HCT116 (cell line): ENCODE measurements around the gene ZAP70. TPM values are rescaled to one million over a fixed set of nuclear protein-coding genes. Genes with fewer than 3 reads are reported as not detected.

ENCODE experiments used
- ATAC-seq: fragments of 200-7000 bp; cut with Tn5 transposase; 2 replicates; pipeline ENCODE4 v1.9.1; 2020; ENCODE audit warnings: mild to moderate bottlenecking, moderate library complexity
- BruUV-seq: library from RNA; stranded (reverse); fragments of 400-500 nt; replicated peaks from 2 replicates; lab custom pipeline; 2021; lab: Mats Ljungman, UMichigan
- CTCF ChIA-PET: fragments of 300-600 bp; sonication (Branson Sonifier 250); formaldehyde crosslinking; loops from one replicate; lab custom pipeline; 2021; ENCODE audit warnings: antibody characterized with exemption; lab: Charles Lee
- POLR2A ChIA-PET: fragments of 300-600, 350-600 bp; sonication (Branson Sonifier 250); formaldehyde crosslinking; loops from one replicate; lab custom pipeline; 2021; ENCODE audit warnings: antibody characterized with exemption; lab: Charles Lee
- RAD21 ChIA-PET, 2 experiments: fragments of 300-600 bp; sonication (Branson Sonifier 250); formaldehyde crosslinking; loops; one replicate each; lab custom pipeline; 2023; ENCODE audit warnings: low total read pairs in 2 of 2; ENCODE audit not compliant: uncharacterized antibody in 2 of 2, unreplicated experiment in 2 of 2, low non-redundant PET in 1 of 2; lab: Charles Lee
- DNase-seq: peaks from one replicate; pipeline ENCODE4 v3.0.0-alpha.2; 2010; ENCODE audit warnings: low read depth, low spot score
- H2AFZ ChIP-seq: fragments of 200-600 bp; shearing (Covaris generic), sonication (generic); 2 replicates; pipeline ENCODE4 v1.6.1; 2017; ENCODE audit warnings: low read depth, mixed run types, mixed read lengths, antibody characterized with exemption, low read length; ENCODE audit not compliant: poor library complexity, severe bottlenecking
- H3K27ac ChIP-seq: 2 replicates; pipeline ENCODE4 v1.5.1; 2012; ENCODE audit warnings: low read depth, low read length
- H3K27me3 ChIP-seq: fragments of 200-600 bp; sonication (generic); 2 replicates; pipeline ENCODE4 v1.6.1; 2016; ENCODE audit warnings: mixed run types, low read length, mixed read lengths; ENCODE audit not compliant: insufficient read depth
- H3K36me3 ChIP-seq, 2 experiments: fragments of 200-500 bp in 1 of 2; fragments of 200-600 bp in 1 of 2; sonication (Bioruptor generic) in 1 of 2; sonication (generic) in 1 of 2; 2 replicates each; pipeline versions ENCODE4 v1.5.1 to v1.6.1; 2014 to 2016; ENCODE audit warnings: low read length in 2 of 2, inconsistent platforms in 1 of 2, mixed read lengths in 1 of 2, mixed run types in 1 of 2; ENCODE audit not compliant: insufficient read depth in 2 of 2, control insufficient read depth in 1 of 2
- H3K4me1 ChIP-seq, 2 experiments: fragments of 200-600 bp in 1 of 2; sonication (generic) in 1 of 2; 2 replicates each; pipeline versions ENCODE4 v1.5.1 to v1.6.1; 2012 to 2017; ENCODE audit warnings: low read length in 2 of 2, inconsistent platforms in 1 of 2, mild to moderate bottlenecking in 1 of 2, mixed read lengths in 1 of 2, mixed run types in 1 of 2, moderate library complexity in 1 of 2; ENCODE audit not compliant: insufficient read depth in 2 of 2, control insufficient read depth in 1 of 2
- H3K4me2 ChIP-seq: fragments of 200-600 bp; sonication (generic); 2 replicates; pipeline ENCODE4 v1.6.1; 2017; ENCODE audit warnings: mixed run types, low read length, mixed read lengths
- H3K4me3 ChIP-seq, 2 experiments: fragments of 200-600 bp in 1 of 2; sonication (generic) in 1 of 2; replicated peaks in 1 of 2; 2 replicates each; pipeline ENCODE4 v1.5.1; 2011 to 2016; ENCODE audit warnings: low read length in 2 of 2, control low read depth in 1 of 2, low read depth in 1 of 2, mild to moderate bottlenecking in 1 of 2, mixed read lengths in 1 of 2, mixed run types in 1 of 2
- H3K79me2 ChIP-seq: fragments of 200-600 bp; sonication (generic); 2 replicates; pipeline ENCODE4 v1.6.1; 2017; ENCODE audit warnings: mild to moderate bottlenecking, mixed run types, low read length, moderate library complexity, mixed read lengths; ENCODE audit not compliant: insufficient read depth
- H3K9ac ChIP-seq: fragments of 200-600 bp; sonication (generic); 2 replicates; pipeline ENCODE4 v1.6.1; 2016; ENCODE audit warnings: low read length, mixed read lengths
- H3K9me2 ChIP-seq: fragments of 200-600 bp; sonication (generic), shearing (Covaris generic); 2 replicates; pipeline ENCODE4 v1.6.1; 2017; ENCODE audit warnings: mixed run types, mild to moderate bottlenecking, moderate library complexity; ENCODE audit not compliant: insufficient read depth
- H3K9me3 ChIP-seq, 2 experiments: fragments of 200-500 bp in 1 of 2; fragments of 200-600 bp in 1 of 2; sonication (Bioruptor generic) in 1 of 2; sonication (generic) in 1 of 2; 2 replicates each; pipeline ENCODE4 v1.6.1; 2014 to 2017; ENCODE audit warnings: low read length in 2 of 2, mixed read lengths in 2 of 2, inconsistent platforms in 1 of 2, low read depth in 1 of 2, mild to moderate bottlenecking in 1 of 2, mixed run types in 1 of 2, moderate library complexity in 1 of 2; ENCODE audit not compliant: control insufficient read depth in 1 of 2, insufficient read depth in 1 of 2
- H4K20me1 ChIP-seq: fragments of 200-600 bp; sonication (generic), shearing (Covaris generic); 2 replicates; pipeline ENCODE4 v1.6.1; 2017; ENCODE audit warnings: mixed run types, mild to moderate bottlenecking, moderate library complexity; ENCODE audit not compliant: insufficient read depth
- ATF3 ChIP-seq: IDR thresholded peaks from 2 replicates; pipeline ENCODE4 v1.6.1; 2012
- CBX3 ChIP-seq: IDR thresholded peaks from 2 replicates; pipeline ENCODE4 v1.6.1; 2012; ENCODE audit warnings: low read depth
- CEBPB ChIP-seq: IDR thresholded peaks from 2 replicates; pipeline ENCODE4 v1.6.1; 2012; ENCODE audit warnings: low read depth
- CTCF ChIP-seq, 3 experiments: fragments of 200-600 bp in 1 of 3; sonication (generic) in 1 of 3; IDR thresholded peaks in 2 of 3; conservative IDR thresholded peaks in 1 of 3; 2 replicates each; pipeline ENCODE4 v1.5.1; 2012 to 2017; ENCODE audit warnings: low read depth in 2 of 3, low read length in 2 of 3, antibody characterized with exemption in 1 of 3, borderline replicate concordance in 1 of 3, control low read depth in 1 of 3, mild to moderate bottlenecking in 1 of 3, mixed read lengths in 1 of 3, mixed run types in 1 of 3, moderate library complexity in 1 of 3; ENCODE audit not compliant: insufficient read depth in 1 of 3
- EGR1 ChIP-seq: IDR thresholded peaks from 2 replicates; pipeline ENCODE4 v1.6.1; 2012; ENCODE audit warnings: low read depth
- EZH2 ChIP-seq: fragments of 200-600 bp; sonication (generic); IDR thresholded peaks from 2 replicates; pipeline ENCODE4 v1.6.1; 2017; ENCODE audit warnings: antibody characterized with exemption, mixed run types
- EZH2phosphoT487 ChIP-seq: fragments of 200-600 bp; IDR thresholded peaks from 2 replicates; pipeline ENCODE4 v1.6.1; 2018; ENCODE audit warnings: antibody characterized with exemption, borderline replicate concordance
- MAX ChIP-seq: IDR thresholded peaks from 2 replicates; pipeline ENCODE4 v1.6.1; 2012
- POLR2A ChIP-seq: IDR thresholded peaks from 2 replicates; pipeline ENCODE4 v1.7.0; 2011; ENCODE audit warnings: borderline replicate concordance; ENCODE audit not compliant: insufficient read depth, insufficient read length; ENCODE audit errors: extremely low read depth
- RAD21 ChIP-seq: IDR thresholded peaks from 2 replicates; pipeline ENCODE4 v1.6.1; 2012; ENCODE audit warnings: low read depth, mild to moderate bottlenecking
- REST ChIP-seq: IDR thresholded peaks from 2 replicates; pipeline ENCODE4 v1.6.1; 2012; ENCODE audit warnings: low read depth
- SIN3A ChIP-seq: IDR thresholded peaks from 2 replicates; pipeline ENCODE4 v1.6.1; 2012; ENCODE audit warnings: low read depth
- SP1 ChIP-seq: IDR thresholded peaks from 2 replicates; pipeline ENCODE4 v1.6.1; 2012; ENCODE audit warnings: low read depth
- SRF ChIP-seq: IDR thresholded peaks from 2 replicates; pipeline ENCODE4 v1.6.1; 2012; ENCODE audit warnings: low read depth
- TCF7L2 ChIP-seq: IDR thresholded peaks from 2 replicates; pipeline ENCODE4 v1.7.0; 2011; ENCODE audit warnings: borderline replicate concordance, inconsistent platforms; ENCODE audit not compliant: insufficient read depth, insufficient read length; ENCODE audit errors: extremely low read depth
- YY1 ChIP-seq: IDR thresholded peaks from 2 replicates; pipeline ENCODE4 v1.6.1; 2011; ENCODE audit warnings: low read length, low read depth, moderate library complexity, mild to moderate bottlenecking; ENCODE audit not compliant: insufficient replicate concordance; ENCODE audit errors: extremely low read depth
- ZNF274 ChIP-seq: fragments of 200-500 bp; sonication (Bioruptor generic); IDR thresholded peaks from 2 replicates; pipeline ENCODE4 v1.6.1; 2014; ENCODE audit warnings: mild to moderate bottlenecking, low read depth, low read length, inconsistent platforms
- intact Hi-C: fragments of 100-400 bp; cut with micrococcal nuclease; formaldehyde crosslinking; loops from 2 replicates; pipeline ENCODE4 v1.10.0; 2022
- total RNA-seq: library from RNA; stranded (reverse); gene quantifications from one replicate; pipeline ENCODE4 v1.2.1, GENCODE V29; 2021; ENCODE audit not compliant: unreplicated experiment

Gene ZAP70
- total RNA-seq, 1 experiment from 2014 or later: 0.91 TPM

GRCh38 chr2:97760480-97761049 lies 47.2 kb downstream of the ZAP70 start:
- H3K4me3 ChIP-seq: no peak overlapping the region
- H2AFZ ChIP-seq: no peak overlapping the region
- H3K36me3 ChIP-seq: peaks cover 15 to 26% of the 10 kb centered on the region in 2 experiments
- DNase-seq (no peak), ATAC-seq (no peak)
- TF ChIP-seq YY1: no peak
- TF ChIP-seq EZH2: no peak
- TF ChIP-seq POLR2A: no peak
- TF ChIP-seq EGR1: no peak
- no peak for TF ChIP-seq ZNF274
- no peak for TF ChIP-seq TCF7L2
- TF ChIP-seq EZH2phosphoT487: no peak
- TF ChIP-seq REST: no peak
- no peak for TF ChIP-seq CEBPB
- TF ChIP-seq SIN3A: no peak
- TF ChIP-seq RAD21: no peak
- TF ChIP-seq MAX: no peak
- no peak for TF ChIP-seq ATF3
- no peak for TF ChIP-seq SRF
- no peak for TF ChIP-seq SP1
- no peak for TF ChIP-seq CBX3
- TF ChIP-seq CTCF (IDR thresholded peaks at IDR 0.05 in 2 of 3, conservative IDR thresholded peaks at IDR 0.05 in 1 of 3; ENCODE audit: borderline replicate concordance in 1 of 3, insufficient read depth in 1 of 3, low read depth in 2 of 3, low read length in 2 of 3): no peak
- no TSS peak for BruUV-seq
- H3K4me1 ChIP-seq: peaks cover 0 to 8% of the 10 kb centered on the region in 2 experiments; a peak in 2 of 4 replicates
- ChIA-PET POLR2A (no interaction called here), CTCF (no interaction called here), RAD21 (no interaction called here)
- H3K4me2 ChIP-seq: no peak overlapping the region
- H3K27ac ChIP-seq: no peak overlapping the region
- no peaks in the 10 kb centered on the region for H3K9me2 ChIP-seq
- intact Hi-C loops: no loop called here
- no peaks in the 10 kb centered on the region for H3K79me2 ChIP-seq
- no peaks in the 10 kb centered on the region for H4K20me1 ChIP-seq
- no peaks in the 10 kb centered on the region for H3K9me3 ChIP-seq
- H3K27me3 ChIP-seq: no peaks in the 10 kb centered on the region
- no peak overlapping the region for H3K9ac ChIP-seq
